ENCODE data around the gene MAT1A.

- TF ChIP-seq BHLHE40 (IDR thresholded peaks at IDR 0.05; ENCODE audit: low read length), result no peak
- no peak for TF ChIP-seq TAF9B (IDR thresholded peaks at IDR 0.05; ENCODE audit: partially characterized antibody)
- TF ChIP-seq FOXK1 (CRISPR knock-in tag; IDR thresholded peaks at IDR 0.05; ENCODE audit: borderline replicate concordance), result no peak
- no peak for TF ChIP-seq UBTF (IDR thresholded peaks at IDR 0.05; ENCODE audit: borderline replicate concordance in 1 of 2, low read depth in 2 of 2, low read length in 2 of 2)
Measured at GRCh38 chr10:80275135-80275498, 14.3 kb downstream of the MAT1A start.

All from K562 (cell line).